Right renal pelvis (tissue), 4 donors: Measurements from ENCODE around the gene FKBP15. TPM values are rescaled to one million over a fixed set of nuclear protein-coding genes. Genes with fewer than 3 reads are reported as not detected.
"Not testable (repeated sequence)": the region's sequence is repeated elsewhere in the genome, so short reads cannot be mapped to it uniquely, and the experiment has no call there.

ENCODE experiments used
- DNase-seq, 4 donors: peaks; one replicate each; pipeline ENCODE4 v3.0.0-alpha.2; 2013; ENCODE audit warnings: low read depth in 4 of 4, low spot score in 3 of 4, missing footprints in 1 of 4
- polyA plus RNA-seq, 4 donors: library from polyadenylated mRNA; unstranded; fragments of 120-200 nt; gene quantifications; one replicate each; pipeline ENCODE4 v1.2.1, GENCODE V29; 2013; ENCODE audit not compliant: insufficient read length in 4 of 4

Gene FKBP15
- polyA plus RNA-seq, 4 donors, result 26.1 to 30.0 (median 29.7) TPM

DNA sequence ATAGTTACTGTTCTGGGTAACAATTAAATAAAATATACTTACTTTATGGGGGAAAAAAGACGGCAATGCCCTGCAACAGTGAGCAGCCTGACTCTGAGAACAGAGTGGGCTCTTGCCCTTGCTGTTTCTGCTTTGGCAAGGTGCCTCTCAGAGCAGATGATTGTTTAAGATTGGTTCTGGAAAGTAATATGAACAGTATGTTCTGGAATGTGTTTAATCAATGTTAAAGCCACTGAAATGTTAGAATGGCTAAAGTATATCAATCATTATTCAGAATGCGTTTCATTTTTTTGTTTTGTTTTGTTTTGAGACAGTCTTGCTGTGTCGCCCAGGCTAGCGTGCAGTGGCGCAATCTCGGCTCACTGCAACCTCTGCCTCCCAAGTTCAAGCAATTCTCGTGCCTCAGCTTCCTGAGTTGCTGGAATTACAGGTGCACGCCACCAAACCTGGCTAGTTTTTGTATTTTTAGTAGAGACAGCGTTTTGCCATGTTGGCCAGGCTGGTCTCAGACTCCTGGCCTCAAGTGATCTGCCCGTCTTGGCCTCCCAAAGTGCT, 14.7 kb upstream of the FKBP15 start:
- DNase-seq, result not testable (repeated sequence)

DNA sequence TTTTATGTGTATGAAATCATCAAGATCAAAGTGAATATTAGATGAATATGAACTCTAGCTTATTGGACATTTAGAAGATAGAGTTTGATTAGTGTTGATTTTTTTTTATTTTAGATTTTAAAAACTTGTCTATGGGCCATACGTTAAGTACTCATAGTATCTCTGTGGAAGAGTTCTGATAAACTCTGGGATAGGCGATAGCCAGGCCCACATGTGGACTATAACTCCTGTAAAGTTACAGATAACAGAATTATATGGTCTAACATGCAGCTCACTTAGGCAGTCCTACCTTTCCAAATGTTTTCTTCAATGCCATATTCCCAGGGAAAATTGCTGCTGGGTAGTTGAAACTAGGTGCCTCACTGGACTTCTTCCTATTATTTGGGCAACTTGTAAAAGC, 10.6 kb upstream of the FKBP15 start:
- no peak for DNase-seq

DNA sequence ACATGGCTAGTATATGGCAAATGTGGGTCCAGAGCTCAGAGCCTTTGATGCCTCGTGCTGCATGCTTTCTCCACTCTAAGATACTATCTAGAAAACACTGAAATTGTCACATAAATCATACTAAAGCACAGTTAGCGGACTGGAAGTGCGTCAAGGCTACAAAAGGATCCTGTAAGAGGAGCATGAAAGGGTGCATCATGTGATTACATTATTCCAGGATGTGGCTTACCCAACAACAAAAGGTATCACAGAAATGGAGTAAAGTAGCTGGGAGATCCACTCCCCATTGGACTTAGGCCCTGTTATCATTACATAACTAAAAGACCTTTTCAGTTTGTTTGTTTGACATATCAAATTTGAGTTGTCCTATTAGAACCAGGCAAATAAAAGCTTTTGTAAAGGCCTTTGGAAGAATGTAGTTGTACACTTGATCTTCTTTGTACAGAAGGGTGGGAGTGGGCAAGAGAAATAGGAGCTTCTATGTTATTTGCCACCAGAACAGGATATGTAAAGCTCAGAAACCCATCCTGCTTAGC, 7.1 kb upstream of the FKBP15 start:
- no peak for DNase-seq

DNA sequence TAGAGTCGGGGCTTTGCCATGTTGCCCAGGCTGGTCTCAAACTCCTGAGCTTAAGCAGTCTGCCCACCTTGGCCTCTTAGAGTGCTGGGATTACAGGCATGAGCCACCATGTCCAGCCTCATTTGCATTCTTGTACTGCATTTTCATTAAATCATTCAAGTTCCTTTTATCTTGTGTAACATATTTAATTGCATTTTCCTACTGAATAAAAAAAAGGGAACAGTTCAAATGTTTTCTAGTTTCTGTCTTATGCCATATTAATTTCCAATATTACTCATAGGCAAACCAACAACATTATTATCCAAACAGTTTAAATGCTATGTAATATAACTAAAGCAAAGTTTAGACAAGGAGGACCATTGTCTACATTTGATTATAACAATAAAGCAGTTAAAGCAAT, 6.4 kb upstream of the FKBP15 start:
- no peak for DNase-seq

DNA sequence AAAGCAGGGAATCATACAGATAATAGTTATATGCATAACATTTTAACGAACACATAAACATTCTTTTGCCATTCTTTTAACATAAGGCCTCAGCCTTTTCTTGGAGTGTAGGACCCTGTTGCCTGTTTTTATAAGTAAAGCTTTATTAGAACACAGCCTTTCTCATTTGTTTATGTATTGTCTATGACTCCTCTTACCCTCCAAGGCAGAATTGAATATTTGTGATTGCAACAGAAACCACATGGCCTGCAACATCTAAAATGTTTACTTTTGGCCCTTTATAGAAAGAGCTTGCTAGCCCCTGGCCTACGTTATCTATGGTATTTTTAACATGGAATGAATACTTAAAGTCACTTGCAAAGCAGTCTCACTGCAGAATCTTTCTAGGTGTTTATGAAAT, 2.9 kb upstream of the FKBP15 start:
- no peak for DNase-seq

DNA sequence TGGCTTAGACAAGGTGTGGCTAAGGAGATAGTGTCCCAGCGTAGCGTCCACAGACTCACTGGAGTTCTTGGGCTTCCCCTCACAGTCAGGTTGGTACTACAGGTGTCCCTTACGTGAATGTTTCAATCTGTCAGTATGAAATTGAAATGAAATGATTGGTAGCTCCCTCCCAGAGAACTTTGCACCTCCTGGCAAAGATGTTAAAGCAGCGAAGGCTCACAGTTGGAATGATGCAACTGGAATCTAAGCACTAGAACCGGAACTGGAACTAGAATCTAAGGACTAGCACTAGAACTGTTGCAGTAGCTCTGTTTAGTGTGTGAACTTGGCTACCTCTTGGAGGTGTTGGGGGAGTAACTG, 1.4 kb upstream of the FKBP15 start:
- DNase-seq, result no peak

DNA sequence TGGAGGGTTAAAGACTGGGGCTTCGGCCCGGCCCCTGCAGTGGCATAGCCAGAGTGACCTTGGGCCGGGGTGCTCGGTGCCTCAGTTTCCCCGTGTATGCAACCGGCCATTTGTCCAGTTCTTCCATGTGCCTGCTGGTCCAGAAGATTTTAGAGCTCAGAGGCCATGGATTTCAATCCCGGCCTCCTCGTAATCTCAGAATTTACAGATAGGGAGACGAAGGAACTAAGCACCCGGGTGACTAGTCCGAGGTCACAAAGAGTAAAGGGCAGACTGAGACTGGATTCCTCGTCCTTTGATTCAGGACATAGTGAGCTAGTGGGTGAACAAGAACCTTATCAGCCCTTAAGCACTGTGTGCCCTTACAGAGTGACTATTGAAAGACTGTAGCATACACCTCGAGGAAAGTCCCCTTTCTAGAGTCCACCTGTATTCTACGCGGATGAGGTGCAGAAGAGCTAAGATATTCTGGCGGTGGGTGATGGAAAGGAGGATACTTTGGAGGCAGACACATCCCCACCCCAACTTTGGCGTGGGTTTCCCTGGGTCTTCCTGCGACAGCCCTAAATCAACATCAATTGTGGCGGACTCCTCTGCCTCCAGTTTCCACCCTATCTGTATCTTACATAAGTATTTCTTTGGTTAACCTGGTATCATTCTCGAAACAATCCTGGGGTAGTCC, 864 bp upstream of the FKBP15 start:
- DNase-seq, result peak in 1 of 4 donors; percentile 22

DNA sequence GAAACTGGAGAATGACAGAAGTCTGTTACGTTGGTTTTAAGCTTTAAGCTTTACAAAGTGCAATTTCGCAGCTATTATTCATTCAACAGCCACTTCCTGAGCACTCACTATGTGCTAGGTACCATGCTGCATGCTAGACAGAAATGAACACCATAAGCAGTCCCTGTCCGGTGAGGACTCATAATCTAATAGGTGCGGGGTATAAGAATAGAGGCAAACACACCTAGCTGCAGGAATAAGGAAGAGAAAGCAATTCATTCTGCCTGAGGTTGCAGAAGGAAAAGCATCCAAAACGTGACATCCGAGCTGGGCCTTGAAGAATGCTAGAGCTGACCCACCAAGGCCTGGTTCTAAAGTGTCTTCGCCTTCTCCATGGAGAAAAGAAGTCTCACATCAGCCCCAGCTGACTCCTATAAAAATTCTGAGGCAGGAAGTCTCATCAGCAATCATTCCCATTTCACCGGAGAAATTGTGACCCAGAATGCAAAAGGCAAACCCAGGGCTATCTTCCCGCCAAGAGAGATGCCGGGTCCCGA, 542 bp downstream of the FKBP15 start:
- no peak for DNase-seq

DNA sequence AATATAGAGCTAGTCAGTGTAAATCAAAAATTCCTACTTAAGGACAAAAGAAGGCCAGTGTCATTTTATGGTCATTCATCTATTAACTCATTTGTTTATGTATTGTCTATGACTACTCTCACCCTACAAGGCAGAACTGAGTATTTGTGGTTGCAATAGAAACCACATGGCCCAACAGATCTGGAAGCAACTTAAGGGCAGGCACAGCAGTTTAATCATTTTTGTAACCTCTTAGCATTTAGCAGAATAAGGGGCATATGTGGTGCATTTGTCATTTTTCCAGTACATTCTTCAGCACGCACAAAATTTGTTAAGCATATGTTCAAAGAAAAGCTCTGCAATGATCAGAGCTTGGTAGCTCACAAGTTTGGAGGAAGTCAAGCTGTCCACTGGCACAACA, 1.1 kb downstream of the FKBP15 start:
- no peak for DNase-seq

DNA sequence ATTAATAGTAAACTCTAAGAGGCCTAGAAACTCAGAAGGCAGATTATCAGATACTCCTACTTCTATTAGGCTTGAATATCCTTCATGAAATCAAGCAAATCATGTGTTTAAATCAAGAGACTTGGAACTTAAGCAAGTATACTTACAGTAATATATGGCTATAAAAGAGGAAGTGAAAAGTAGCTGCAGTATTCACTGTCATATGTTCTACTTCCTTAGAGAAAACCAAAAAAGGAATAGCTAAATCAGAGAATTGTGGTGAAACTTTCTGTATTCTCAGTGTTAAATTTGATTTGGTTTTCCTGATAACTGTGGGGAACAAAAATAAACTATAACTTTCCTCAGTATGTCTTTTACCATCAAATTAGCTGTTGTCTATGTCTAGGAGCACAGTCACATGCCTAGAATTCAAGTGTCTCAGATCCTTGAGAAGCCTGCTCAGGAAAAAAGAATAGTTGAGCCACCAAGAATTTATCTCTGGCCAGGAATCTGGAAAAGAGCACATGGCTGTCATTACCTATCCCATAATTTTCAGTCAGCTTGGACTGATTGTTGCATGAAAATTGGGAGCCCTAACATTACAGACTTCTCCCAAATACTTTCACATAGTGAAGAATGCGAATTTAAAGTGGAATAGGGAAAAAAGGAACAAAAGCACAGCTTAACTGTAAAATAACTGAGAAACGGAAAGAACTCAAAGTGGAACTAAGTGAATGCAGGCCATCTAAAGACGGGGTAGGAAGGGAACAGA, 1.7 kb downstream of the FKBP15 start:
- DNase-seq, result no peak

DNA sequence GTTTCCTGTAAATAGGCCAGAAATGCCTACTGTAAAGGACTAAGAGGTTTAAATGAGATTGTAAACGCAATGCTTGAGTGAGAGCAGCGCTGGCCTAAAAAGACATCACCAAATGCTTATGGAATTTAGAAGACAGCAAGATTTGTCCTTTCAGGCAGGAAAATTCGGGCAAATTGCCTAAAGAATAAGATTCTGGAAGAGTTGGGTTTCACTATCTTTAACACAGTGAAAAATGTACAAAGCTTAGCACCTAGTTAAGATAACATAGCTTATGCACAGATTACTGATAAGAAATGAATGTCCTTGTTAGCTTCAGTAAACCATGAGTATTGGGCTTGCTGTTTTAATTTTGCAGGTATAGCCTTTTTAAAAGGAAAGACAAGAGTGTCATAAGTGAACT, 4.7 kb downstream of the FKBP15 start:
- no peak for DNase-seq

DNA sequence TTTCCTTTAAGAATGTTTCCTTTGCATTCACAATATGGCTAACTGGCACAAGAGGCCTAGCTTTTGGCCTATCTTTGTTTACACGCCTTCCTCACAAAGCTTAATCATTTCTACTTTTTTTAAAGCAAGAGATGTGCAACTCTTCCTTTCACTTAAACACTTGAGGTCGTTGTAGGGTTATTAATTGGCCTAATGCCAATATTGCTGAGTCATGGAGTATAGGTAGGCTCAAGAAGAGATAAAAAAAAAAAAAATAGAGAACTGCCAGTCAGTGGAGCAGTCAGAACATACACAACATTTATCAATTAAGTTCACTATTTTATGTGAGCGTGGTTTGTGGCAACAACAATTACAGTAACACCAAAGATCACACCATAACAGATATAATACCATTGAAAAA, 5.9 kb downstream of the FKBP15 start:
- no peak for DNase-seq

DNA sequence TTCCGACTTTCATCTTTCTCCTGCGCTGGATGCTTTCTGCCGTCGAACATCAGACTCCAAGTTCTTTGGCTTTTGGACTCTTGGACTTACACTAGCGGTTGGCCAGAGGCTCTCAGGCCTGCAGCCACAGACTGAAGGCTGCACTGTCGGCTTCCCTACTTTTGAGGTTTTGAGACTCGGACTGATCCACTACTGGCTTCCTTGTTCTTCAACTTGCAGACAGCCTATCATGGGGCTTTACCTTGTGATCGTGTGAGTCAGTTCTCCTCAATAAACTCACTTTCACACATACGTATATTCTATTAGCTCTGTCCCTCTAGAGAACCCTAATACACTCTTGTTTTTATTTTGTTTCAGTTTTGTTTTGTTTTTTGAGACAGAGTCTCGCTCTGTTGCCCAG, 10.3 kb downstream of the FKBP15 start:
- no peak for DNase-seq

DNA sequence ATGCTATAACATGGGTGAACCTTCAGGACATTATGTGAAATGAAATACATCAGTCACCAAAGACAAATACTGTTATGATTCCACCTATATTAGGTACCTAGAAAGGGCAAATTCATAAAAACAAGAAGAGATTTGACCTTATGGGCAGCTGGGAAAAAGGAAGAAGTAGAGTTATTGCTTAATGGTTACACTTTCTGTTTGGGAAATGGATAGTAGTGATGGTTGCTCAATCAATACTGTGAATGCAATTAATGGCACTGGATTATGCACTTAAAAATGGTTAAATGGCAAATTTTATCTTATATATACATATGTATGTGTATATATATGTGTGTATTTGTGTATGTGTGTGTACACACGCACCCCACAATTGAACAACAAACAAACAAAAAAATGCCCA, 15.2 kb downstream of the FKBP15 start:
- no peak for DNase-seq

DNA sequence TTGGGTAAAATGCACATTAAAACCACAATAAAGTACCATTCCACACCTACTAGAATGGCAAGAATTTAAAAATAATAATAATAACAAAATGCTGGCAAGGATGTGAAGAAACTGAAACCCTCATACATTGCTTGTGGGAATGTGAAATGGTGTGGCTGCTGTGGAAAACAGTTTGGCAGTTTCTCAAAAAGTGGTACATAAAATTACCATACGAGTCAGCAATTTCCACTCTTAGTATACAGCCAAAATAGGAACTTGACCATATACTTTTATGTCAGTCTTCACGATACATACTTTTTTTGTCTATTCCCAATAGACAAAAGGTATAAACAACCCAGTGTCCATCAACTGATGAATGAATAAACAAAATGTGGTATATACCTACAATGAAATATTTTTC, 15.6 kb downstream of the FKBP15 start:
- no peak for DNase-seq

DNA sequence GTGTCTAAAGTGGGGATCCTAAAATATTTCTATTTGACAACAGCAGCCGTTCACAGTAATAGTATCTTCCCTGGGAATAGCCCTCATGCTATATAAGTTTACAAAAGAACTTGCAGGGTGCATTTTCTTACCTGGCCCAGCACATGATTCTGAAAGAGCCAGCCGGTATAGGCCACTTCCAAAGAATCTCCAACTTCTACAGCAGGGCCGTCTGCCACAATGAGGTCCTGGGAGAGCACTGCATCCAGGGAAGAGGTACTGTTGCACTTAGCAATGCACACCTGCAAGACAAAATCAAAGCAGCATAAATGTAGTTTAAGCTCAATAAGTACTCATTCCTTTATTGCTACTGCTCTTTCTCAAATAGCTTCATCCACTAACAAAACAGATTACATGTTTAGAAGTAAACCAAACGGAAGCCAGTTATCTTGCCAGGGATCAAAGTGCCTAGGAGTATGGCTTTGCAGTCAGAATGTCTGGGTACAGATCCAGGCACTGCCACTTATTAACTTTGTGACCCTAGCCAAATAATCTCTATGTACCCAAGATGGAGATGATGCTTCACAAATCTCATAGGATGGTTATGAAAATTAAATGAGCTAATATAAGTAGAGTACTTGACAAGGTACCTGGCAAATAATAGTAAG, 21.3 kb downstream of the FKBP15 start:
- DNase-seq, result no peak

DNA sequence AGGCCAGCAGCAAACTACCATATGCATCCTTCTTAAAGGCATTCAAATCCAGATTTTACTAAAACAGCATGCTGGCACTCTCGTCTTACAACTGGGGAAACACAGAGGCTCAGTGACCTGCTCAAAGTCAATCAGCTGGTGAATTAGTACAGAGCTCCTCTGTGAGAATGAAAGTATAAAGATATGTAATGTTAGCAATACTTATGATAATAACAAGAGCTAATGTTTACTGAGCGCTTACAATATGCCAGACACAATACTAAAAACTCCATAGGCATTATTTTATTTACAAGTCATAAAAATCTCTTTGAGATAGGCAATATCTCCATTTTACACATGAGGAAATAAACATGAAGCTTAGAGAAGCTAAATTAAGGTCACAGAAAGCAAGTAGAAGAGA, 28.6 kb downstream of the FKBP15 start:
- no peak for DNase-seq

DNA sequence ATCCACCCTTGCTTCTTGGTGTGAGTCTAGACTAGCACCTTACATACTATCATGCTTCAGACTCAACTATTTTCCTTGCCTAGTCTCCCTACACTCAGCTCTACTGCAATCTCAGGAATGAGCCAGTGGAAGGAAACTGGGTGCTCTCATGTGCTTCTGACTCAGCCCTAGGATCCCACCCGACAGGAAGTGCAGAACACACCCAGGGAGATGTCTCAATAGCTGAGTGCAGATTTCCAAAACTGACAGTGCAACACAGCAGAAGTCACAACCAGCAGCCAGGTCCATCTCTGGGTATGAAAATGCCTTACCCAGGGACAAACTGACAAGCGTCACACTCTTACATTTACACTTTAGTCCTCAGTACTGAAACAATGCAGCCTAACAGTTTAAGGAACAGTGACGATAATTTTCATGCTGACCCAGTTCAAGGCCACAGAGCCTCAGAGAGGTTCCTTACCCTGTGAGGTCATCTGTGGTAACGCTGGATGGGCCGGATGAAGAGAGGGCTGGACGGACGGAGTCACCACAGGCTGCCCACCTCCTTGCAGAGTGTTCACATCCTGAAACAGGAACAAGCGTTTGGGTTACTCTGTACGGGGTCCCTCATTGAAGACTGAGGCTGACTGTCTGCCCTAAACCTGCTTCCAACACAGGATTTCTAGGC, 33.0 kb downstream of the FKBP15 start:
- DNase-seq, result no peak

DNA sequence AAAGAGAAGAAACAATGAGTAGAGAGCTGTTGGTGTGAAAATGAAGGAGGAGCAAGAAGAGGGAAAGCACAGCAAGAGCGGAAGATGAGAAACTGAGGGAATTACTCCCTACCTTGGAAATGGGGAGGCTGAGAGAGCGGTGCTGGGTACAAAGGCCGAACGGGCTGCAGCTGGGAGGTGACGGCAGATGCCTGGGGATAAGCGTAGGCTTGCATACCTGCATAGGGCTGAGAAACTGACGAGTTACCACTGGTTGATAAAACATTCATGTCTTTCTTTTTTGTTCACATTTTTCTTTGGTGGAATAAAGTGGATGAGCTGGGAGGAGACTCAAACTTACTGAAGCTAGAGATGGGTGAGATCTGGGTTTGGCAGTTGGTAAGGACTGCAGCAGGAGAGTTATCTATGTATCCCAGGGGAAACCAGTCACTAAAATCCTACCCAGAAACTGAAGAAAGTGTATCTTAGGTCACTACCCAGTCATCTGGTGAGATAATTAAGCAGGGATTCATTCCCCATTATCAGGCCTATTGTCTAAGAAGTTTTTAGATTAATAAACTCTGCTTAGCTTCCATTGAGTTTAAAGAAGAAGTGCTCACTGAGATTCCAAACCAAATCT, 34.8 kb downstream of the FKBP15 start:
- no peak for DNase-seq

DNA sequence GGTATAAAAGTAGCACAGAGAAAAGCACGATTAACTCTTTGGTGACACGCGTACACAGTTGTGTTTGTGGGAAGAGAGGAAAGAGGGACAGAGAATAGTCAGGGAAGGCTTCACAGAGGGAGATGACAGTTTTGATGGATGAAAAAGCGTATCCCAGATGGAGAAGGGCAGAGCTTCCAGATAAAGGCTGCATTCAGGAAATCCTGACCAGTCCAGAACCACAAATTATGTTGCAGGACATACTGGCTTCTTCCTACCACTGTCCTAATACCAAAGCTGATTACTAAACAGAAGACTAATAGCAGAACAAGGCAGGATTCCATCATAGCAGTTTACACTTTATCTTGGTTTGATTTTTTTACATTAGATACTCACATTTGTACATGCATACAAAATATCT, 35.8 kb downstream of the FKBP15 start:
- no peak for DNase-seq
